Stimulated activated CD8-positive, alpha-beta memory T cell treated with anti-CD3 and anti-CD28 coated beads, Interleukin-4, amount 100 ng/mL, for 4 hours (primary cell): ENCODE data around the gene CPE.
"Not testable (repeated sequence)": the region's sequence is repeated elsewhere in the genome, so short reads cannot be mapped to it uniquely, and the experiment has no call there.

Experiments
- DNase-seq, 2 donors: peaks; one replicate each; pipeline ENCODE4 v3.0.0-alpha.2; 2020; ENCODE audit warnings: low read depth in 2 of 2, low spot score in 1 of 2

The CPE gene

DNA sequence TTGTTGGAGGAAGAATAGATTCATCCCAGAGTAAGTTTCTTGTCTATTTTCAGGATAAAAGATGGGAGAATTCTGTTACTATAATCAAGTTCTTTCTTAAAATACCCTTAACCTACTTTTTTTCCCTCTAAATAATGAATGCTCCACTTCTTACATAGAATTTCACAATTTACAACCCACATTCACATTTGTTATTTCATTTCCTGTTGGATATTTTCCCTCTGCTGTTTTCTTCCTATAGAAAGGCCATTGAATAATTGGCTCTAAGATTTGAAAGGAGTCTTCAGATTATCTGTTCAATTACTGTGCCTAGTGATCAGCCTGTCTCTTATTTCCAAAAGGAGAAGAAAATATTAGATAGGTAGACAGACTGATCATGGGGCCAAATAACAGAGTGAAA lies 79.7 kb downstream of the CPE start:
- DNase-seq: no peak

- DNase-seq: no peak
These were observed 82.5 kb downstream of the CPE start for GRCh38 chr4:165461159-165461821.

- DNase-seq: no peak
These were observed 83.2 kb downstream of the CPE start for GRCh38 chr4:165462009-165462408.

GRCh38 chr4:165464376-165464775 lies 85.6 kb downstream of the CPE start:
- no peak for DNase-seq

DNA sequence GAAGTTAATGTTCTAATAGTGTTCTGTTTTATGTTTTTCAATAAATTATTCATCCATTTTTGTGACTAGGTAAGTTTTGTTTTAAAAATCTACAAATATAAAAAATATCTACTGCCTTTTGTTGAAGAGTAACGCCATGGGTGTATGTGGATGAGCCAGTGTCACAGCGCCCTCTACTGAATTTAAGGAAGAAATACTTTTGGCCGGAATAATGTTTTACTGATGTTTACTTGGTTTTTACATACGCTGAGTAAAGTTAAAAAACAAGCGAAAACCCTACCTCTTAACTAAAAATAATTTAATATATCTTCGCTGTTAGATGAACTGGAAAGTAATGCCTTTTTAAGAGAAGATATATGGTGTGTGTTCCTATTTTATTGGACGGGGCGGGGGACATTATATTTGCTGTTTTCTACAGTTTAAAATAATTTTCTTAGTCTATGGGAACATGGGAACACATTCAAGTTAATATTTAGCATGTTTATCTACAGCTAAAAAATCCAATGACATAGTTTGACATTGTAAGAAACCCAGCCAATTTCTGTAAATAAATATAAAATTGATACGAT lies 86.1 kb downstream of the CPE start:
- no peak for DNase-seq

DNA sequence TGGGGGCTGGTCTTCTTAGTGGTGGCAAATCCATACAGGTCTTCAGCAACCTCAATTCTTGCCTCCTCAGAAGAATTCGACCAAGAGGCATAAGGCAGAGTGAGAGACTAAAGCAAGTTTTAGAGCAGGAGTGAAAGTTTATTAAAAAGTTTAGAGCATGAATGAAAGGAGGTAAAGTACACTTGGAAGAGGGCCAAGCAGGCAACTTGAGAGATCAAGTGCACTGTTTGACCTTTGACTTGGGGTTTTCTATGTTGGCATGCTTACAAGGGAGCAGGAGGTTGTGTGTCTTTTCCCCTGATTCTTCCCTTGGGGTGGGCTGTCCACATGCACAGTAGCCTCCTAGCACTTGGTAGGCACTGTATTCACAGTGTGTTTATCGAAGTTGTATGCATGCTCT lies 91.2 kb downstream of the CPE start:
- no peak for DNase-seq

GRCh38 chr4:165472943-165473676 lies 94.3 kb downstream of the CPE start:
- no peak for DNase-seq

- no peak for DNase-seq
These were observed 96.2 kb downstream of the CPE start for GRCh38 chr4:165474784-165475705.

GRCh38 chr4:165475706-165476070 lies 96.9 kb downstream of the CPE start:
- no peak for DNase-seq

DNA sequence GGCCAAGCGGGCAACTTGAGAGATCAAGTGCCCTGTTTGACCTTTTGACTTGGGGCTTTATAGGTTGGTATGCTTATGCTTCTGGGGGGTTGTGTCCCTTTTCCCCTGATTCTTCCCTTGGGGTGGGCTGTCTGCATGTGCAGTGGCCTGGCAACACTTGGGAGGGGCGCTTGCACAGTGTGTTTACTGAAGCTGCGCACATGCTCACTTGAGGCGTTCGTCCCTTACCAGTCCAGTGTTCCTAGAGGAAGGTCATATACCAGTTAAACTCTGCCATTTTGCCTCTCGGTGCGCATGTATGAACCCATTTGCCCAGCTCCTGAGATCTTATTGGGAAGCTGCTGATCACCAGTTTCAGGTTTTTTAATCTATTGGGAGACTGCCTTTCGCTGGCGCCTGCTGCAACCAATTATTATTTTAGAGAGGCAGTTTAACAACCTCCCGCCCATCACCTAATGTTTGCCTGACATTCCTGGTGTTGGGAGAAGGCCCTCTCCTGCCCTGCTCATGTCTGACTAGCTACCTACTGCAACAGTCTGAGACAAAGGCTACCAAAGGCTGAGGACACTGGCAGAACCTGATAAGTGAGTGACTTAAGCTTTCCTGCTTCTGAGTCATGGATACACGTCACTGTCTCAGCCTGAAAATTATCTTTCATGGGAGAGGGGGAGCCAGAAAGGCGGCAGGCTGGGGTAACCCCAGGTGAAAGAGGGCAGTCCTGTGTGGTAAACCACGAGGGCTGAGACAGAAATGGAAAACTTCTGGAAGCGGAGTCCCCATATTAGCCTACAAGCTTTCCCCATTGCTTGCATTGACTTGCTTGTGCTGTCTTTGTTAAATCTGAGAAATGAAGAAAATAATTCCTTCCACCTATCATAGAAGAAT lies 97.6 kb downstream of the CPE start:
- DNase-seq: no peak

GRCh38 chr4:165477799-165478198 lies 99.0 kb downstream of the CPE start:
- DNase-seq: no peak

DNA sequence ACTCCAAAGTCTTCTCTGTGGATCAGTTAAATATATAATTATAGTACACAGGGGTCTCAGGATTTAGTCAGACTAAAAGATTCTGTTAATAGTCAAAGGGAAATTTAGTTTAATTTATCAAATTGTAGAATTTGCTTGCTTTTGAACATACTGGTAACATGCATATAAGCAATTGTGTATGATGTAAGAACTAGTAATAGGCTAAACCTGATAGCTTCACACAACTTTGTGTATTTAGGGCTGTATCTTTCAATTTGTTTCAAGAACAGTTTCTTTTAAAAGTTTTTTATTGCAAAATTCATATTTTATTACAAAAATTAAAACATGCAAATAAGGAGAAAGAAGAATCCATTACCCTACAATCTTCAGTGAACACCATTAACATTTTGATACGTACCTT lies 99.5 kb downstream of the CPE start:
- DNase-seq: no peak

DNA sequence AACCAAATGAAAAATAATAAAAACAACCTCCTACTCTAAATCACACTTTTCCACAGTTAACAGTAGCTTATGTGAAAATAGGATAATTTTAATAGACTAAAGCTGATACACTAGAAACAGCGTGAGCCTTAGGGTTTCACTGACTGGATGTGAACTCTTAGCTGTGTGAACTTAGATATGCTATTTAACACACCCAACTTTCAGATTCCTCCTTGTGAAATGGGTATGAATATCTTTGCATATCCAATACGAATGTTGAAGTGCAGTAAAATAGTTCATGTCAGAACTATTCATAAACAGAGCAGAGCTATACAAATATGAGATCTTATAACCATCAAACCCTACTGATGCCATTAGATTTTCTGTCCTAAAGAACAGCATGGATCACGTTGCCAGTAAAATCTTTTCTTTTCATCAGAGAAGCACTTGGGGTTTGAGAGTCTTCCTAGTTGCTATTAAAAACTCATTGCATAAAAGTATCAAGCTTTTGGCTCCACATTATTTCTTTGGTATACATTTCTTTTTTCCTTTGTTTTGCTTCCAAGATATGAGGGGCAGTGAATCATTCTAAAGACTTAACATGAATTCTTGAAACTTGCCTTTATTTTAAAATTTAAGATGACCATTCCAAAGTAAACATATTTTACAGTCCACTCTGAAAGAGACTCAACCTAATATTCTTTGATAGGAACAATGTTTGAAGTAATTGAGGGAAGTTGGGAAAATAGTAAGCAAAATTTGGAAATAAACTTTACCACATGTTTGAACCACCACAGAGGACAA lies 102.4 kb downstream of the CPE start:
- DNase-seq: no peak

- no peak for DNase-seq
These were observed 111.0 kb downstream of the CPE start for GRCh38 chr4:165489786-165490185.

- DNase-seq: not testable (repeated sequence)
These were observed 113.8 kb downstream of the CPE start for GRCh38 chr4:165492583-165492982.

DNA sequence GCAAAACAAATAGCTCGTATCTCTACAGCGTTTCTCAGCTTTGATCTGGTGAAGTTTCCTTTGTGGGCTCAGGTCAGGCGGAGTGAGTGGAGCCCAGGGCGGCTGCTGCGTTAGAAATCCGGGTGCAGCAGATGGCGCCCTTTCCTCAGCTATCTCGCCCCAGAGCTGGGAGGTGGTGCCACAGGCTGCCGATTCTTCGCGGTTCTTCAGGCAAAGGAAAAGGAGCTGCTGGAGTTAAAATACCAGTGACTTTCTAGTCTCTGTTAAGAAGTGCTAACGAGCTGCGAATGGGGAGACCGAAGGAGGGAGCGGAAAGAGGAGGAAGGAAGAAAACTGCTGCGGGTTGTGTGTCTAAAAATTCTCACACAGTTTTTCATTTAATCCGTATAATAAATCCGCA lies 114.6 kb downstream of the CPE start:
- DNase-seq: peak in 1 of 2 donors; percentile 17

GRCh38 chr4:165502916-165503907 lies 124.4 kb downstream of the CPE start:
- DNase-seq: no peak

DNA sequence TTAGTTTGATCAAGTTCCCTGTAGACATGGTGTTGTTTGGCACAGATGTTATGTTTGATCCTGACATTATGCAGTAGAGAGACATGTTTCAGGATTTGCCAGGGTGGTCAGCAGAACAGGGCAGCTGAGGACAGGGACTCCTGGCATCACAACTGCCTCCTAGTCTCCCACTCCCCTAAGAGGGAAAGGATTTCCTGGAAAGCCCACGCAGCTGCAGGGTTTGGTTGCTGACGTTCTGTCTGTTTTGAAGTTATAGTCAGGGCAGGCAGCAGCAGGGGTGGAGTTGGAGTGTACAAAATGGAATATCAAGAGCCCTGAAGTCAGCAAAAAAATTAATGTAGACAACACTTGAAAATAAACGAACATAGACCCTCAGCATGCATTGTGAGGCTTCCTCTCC lies 125.4 kb downstream of the CPE start:
- DNase-seq: no peak
